Activated naive CD4-positive, alpha-beta T cell treated with anti-CD3 and anti-CD28 coated beads for 36 hours (primary cell): ENCODE measurements around the gene COL26A1. TPM values are rescaled to one million over a fixed set of nuclear protein-coding genes. Genes with fewer than 3 reads are reported as not detected.
A peak's percentile ranks its signal among the peaks of the same experiment; 100 is the strongest.
"Not testable (repeated sequence)": the region's sequence is repeated elsewhere in the genome, so short reads cannot be mapped to it uniquely, and the experiment has no call there.

Experiments
- CTCF ChIA-PET: fragments of 350-600 bp; sonication (Branson Sonifier 250); formaldehyde crosslinking; loops from one replicate; lab custom pipeline; 2021; ENCODE audit warnings: antibody characterized with exemption; lab: Charles Lee
- DNase-seq: peaks from one replicate; pipeline ENCODE4 v3.0.0-alpha.2; 2020
- H3K27ac Mint-ChIP-seq: one replicate; pipeline ENCODE4 v1.8.0; 2021; ENCODE audit warnings: mild to moderate bottlenecking, mixed read lengths
- H3K27me3 Mint-ChIP-seq: one replicate; pipeline ENCODE4 v1.8.0; 2021; ENCODE audit warnings: low read depth, mixed read lengths
- H3K36me3 Mint-ChIP-seq: one replicate; pipeline ENCODE4 v1.8.0; 2021; ENCODE audit warnings: low read depth, mixed read lengths
- H3K4me1 Mint-ChIP-seq: one replicate; pipeline ENCODE4 v1.8.0; 2021; ENCODE audit warnings: low read depth, mixed read lengths
- H3K4me3 Mint-ChIP-seq: one replicate; pipeline ENCODE4 v1.8.0; 2021; ENCODE audit warnings: mild to moderate bottlenecking, moderate library complexity, mixed read lengths
- H3K9me3 Mint-ChIP-seq: one replicate; pipeline ENCODE4 v1.8.0; 2021; ENCODE audit warnings: mixed read lengths
- intact Hi-C: fragments of 100-400 bp; cut with micrococcal nuclease; formaldehyde crosslinking; loops from one replicate; pipeline ENCODE4 v1.15.1; 2023
- total RNA-seq, 2 experiments: library from RNA; stranded (reverse); gene quantifications; one replicate each; pipeline ENCODE4 v1.2.3, GENCODE V29; 2021

Gene COL26A1
- total RNA-seq, 2 experiments from 2014 or later = not detected

DNA sequence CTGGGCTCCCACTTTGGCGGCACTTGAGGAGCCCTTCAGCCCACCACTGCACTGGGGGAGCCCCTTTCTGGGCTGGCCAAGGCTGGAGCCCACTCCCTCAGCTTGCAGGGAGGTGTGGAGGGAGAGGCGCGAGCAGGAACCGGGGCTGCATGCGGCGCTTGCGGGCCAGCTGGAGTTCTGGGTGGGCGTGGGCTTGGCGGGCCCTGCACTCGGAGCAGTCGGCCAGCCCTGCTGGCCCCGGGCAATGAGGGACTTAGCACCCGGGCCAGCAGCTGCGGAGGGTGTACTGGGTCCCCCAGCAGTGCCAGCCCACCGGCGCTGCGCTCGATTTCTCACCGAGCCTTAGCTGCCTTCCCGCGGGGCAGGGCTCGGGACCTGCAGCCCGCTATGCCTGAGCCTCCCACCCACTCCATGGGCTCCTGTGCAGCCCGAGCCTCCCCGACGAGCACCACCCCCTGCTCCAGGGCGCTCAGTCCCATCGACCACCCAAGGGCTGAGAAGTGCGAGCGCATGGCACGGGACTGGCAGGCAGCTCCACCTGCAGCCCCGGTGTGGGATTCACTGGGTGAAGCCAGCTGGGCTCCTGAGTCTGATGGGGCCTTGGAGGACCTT lies 14.1 kb upstream of the COL26A1 start:
- CTCF ChIA-PET = interaction anchor here (1.6 kb wide), 1 partner anchor 66 kb away, joined by 4 read pairs; no protein-coding TSS in a partner anchor
- DNase-seq, H3K4me1 Mint-ChIP-seq, H3K36me3 Mint-ChIP-seq, H3K27ac Mint-ChIP-seq, H3K4me3 Mint-ChIP-seq, intact Hi-C loops, H3K27me3 Mint-ChIP-seq, H3K9me3 Mint-ChIP-seq: not testable (repeated sequence)

DNA sequence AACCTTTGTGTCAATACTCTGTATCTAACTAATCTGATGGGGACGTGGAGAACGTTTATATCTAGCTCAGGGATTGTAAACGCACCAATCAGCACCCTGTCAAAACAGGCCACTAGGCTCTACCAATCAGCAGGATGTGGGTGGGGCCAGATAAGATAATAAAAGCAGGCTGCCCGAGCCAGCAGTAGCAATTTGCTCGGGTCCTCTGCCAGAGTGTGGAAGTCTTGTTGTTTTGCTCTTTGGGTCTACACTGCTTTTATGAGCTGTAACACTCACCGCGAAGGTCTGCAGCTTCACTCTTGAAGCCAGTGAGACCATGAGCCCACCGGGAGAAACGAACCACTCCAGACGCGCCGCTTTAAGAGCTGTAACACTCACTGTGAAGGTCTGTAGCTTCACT lies 13.4 kb upstream of the COL26A1 start:
- H3K27ac Mint-ChIP-seq, intact Hi-C loops, H3K27me3 Mint-ChIP-seq, H3K4me1 Mint-ChIP-seq, H3K9me3 Mint-ChIP-seq, H3K4me3 Mint-ChIP-seq, DNase-seq, H3K36me3 Mint-ChIP-seq: not testable (repeated sequence)
- CTCF ChIA-PET = interaction anchor here (0.6 to 0.9 kb wide), 2 partner anchors 62 to 159 kb away, joined by 3 to 4 read pairs; no protein-coding TSS in a partner anchor

- Mint-ChIP-seq H3K36me3 (no peaks in the 10 kb centered on the region), H3K27ac (no peak overlapping the region), H3K4me1 (peaks cover 8% of the 10 kb centered on the region), H3K9me3 (no peaks in the 10 kb centered on the region), H3K27me3 (peaks cover 2% of the 10 kb centered on the region), H3K4me3 (no peak overlapping the region)
- no peak for DNase-seq
- intact Hi-C loops = no loop called here
- CTCF ChIA-PET = interaction anchor here (0.6 to 1.3 kb wide), 2 partner anchors 38 to 45 kb away, joined by 3 read pairs; no protein-coding TSS in a partner anchor
Measured at GRCh38 chr7:101352920-101353308, 9.8 kb upstream of the COL26A1 start.

DNA sequence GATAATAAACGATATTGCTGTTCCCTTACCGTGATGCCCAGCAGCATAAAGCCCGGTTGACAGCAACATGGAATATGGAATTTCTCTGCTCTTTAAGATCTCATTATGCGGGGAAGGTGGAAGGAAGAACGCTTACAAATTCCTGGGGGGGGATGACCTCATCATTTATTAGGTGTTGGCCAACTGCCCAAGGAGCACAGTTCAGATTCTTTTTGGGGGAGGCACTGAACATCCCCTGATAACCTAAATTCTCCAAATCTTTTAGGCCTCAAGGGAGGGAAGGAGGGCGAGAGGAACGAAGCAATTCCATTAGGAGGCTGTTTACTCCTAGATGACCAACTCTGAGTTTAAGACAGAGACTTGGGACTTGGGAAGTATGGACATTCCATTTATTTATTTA lies 5.2 kb upstream of the COL26A1 start:
- H3K36me3 Mint-ChIP-seq = no peaks in the 10 kb centered on the region
- DNase-seq = no peak
- H3K4me1 Mint-ChIP-seq = peaks cover 7% of the 10 kb centered on the region
- intact Hi-C loops = no loop called here
- CTCF ChIA-PET = no interaction called here
- peaks cover 12% of the 10 kb centered on the region for H3K27me3 Mint-ChIP-seq
- H3K4me3 Mint-ChIP-seq = no peak overlapping the region
- no peaks in the 10 kb centered on the region for H3K9me3 Mint-ChIP-seq
- no peak overlapping the region for H3K27ac Mint-ChIP-seq

DNA sequence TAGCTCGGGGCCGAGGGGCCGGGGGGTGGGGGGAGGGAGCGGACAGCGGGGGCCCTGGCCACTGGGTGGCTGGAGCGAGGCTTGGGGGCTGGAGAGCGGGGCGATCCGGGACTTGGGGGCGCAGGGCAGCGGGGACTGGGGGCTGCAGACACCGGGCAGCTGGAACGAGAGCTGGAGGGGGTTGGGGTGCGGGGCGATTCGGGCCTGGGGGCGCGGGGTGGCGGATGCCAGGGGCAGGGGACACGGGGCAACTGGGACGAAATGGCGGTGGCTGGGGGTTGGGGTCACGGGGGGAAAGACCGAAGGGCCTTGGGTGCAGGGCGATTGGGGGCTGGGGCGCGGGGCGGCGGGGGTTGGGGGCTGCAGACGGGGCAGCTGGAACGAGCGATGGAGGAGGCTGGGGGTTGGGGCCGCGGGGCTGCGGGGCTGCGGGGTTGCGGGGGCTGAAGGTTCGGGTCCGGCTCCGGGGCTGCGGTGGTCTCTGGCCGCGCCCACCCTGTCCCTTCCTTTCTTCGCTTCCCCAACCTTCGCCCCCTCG lies 590 bp downstream of the COL26A1 start:
- Mint-ChIP-seq H3K9me3 (no peaks in the 10 kb centered on the region), H3K36me3 (no peaks in the 10 kb centered on the region), H3K27ac (no peak overlapping the region), H3K4me1 (peaks cover 3% of the 10 kb centered on the region), H3K4me3 (no peak overlapping the region), H3K27me3 (peaks cover 12% of the 10 kb centered on the region)
- intact Hi-C loops = loop anchor here (1.0 kb wide), 1 partner anchor 77 kb away; no protein-coding TSS in a partner anchor
- no peak for DNase-seq
- CTCF ChIA-PET = interaction anchor here (0.6 to 2.9 kb wide), 8 partner anchors 23 to 146 kb away, joined by 3 to 19 read pairs (median 4); no protein-coding TSS in a partner anchor

DNA sequence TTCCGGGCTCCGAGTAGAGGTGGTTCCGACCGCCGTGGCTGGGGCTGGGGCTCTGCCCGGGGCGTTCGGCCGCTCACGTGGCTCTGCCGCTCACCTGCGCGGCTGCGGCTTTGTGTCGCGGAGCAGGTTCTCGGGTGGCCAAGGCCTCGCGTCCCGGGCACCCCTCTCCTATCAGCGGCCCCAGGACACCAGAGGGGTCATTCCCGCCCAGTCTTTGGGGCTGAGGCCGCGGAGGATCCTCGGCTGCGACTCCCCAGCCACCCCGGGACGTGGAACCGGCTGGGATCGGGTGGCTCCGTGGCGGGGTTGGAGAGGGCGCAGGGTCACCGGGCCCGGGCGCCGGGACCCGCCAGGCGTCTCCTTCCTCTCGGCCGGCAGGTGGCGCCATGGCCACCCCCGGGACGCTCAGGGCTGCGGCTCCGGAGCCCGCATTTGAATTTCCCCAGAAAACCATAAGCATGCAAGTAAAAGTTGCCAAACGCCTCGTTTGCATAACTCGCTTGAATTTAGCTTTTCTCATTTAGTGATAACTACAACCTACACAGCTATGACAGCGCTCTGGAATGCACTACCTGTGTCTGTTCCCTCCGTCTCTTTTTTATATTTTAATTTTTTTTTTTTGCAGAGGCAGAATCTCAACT lies 1.2 kb downstream of the COL26A1 start:
- DNase-seq = peak; percentile 76
- Mint-ChIP-seq H3K27ac (no peak overlapping the region), H3K27me3 (peaks cover 12% of the 10 kb centered on the region)

GRCh38 chr7:101365956-101366355 lies 3.3 kb downstream of the COL26A1 start:
- intact Hi-C loops = no loop called here
- Mint-ChIP-seq H3K4me3 (no peak overlapping the region), H3K4me1 (peaks cover 9% of the 10 kb centered on the region), H3K9me3 (no peaks in the 10 kb centered on the region), H3K27me3 (peaks cover 8% of the 10 kb centered on the region), H3K27ac (no peak overlapping the region), H3K36me3 (no peaks in the 10 kb centered on the region)
- DNase-seq = no peak
- CTCF ChIA-PET = interaction anchor here (0.7 to 2.6 kb wide), 3 partner anchors 9 to 75 kb away, joined by 3 to 17 read pairs (median 5); no protein-coding TSS in a partner anchor

More for the DNA sequence above, 1.2 kb downstream of the COL26A1 start:
- intact Hi-C loops = loop anchor here (1.0 kb wide), 3 partner anchors 47 to 143 kb away; no protein-coding TSS in a partner anchor
- no peaks in the 10 kb centered on the region for H3K36me3 Mint-ChIP-seq
- H3K9me3 Mint-ChIP-seq = no peaks in the 10 kb centered on the region
- H3K4me1 Mint-ChIP-seq = peaks cover 3% of the 10 kb centered on the region
- CTCF ChIA-PET = interaction anchor here (0.7 to 2.9 kb wide), 23 partner anchors 9 to 175 kb away, joined by 3 to 26 read pairs (median 4); no protein-coding TSS in a partner anchor
- no peak overlapping the region for H3K4me3 Mint-ChIP-seq

- intact Hi-C loops = no loop called here
- Mint-ChIP-seq H3K9me3 (no peaks in the 10 kb centered on the region), H3K4me1 (peaks cover 6% of the 10 kb centered on the region), H3K27ac (no peak overlapping the region), H3K27me3 (no peaks in the 10 kb centered on the region), H3K36me3 (no peaks in the 10 kb centered on the region), H3K4me3 (no peak overlapping the region)
- CTCF ChIA-PET = interaction anchor here (0.7 to 1.0 kb wide), 3 partner anchors 43 to 141 kb away, joined by 3 to 6 read pairs (median 3); no protein-coding TSS in a partner anchor
- no peak for DNase-seq
Measured at GRCh38 chr7:101367676-101368075, 5.0 kb downstream of the COL26A1 start.

DNA sequence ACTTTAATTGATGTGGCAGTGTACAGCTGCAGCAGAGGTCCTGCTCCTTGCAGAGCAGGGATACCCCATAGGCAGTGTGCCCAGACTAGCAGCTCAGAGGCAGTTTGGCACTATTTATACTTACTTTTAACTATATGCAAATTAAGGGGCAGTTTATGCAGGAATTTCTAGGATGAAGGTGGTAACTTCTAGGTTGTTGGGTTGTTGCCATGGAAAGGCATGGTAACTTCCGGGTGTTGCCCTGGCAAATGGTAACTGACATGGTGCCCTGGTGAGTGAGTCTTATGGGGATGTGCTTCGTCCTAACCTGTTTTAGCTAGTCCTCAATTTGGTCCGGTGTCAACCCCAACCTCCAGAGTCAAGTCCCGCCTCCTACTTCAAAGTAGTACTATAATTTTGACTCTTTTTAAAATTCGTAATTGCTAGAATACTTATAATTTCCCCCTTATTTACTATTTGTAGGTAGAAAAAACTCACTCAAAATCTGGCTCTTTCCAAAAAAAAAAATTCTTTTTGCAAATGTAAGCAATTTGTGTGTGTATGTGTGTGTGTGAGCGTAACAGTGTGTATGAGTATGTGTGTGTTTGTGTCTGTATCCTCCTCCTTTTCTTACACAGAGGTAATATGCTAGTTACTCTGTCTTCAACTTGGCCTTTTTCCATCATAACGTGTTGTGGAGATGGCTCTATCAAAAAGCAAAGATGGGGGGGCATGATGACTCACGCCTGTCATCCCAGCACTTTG lies 5.9 kb downstream of the COL26A1 start:
- DNase-seq = no peak
- intact Hi-C loops = no loop called here
- CTCF ChIA-PET = interaction anchor here (0.7 to 1.0 kb wide), 2 partner anchors 42 to 140 kb away, joined by 3 to 6 read pairs; no protein-coding TSS in a partner anchor
- Mint-ChIP-seq H3K9me3 (no peaks in the 10 kb centered on the region), H3K27me3 (no peaks in the 10 kb centered on the region), H3K4me3 (no peak overlapping the region), H3K27ac (no peak overlapping the region), H3K36me3 (no peaks in the 10 kb centered on the region), H3K4me1 (peaks cover 6% of the 10 kb centered on the region)

- H3K27me3 Mint-ChIP-seq = no peaks in the 10 kb centered on the region
- intact Hi-C loops = no loop called here
- no peak for DNase-seq
- CTCF ChIA-PET = interaction anchor here (0.9 kb wide), 1 partner anchor 44 kb away, joined by 3 read pairs; no protein-coding TSS in a partner anchor
- H3K9me3 Mint-ChIP-seq = no peaks in the 10 kb centered on the region
- H3K36me3 Mint-ChIP-seq = no peaks in the 10 kb centered on the region
- H3K4me1 Mint-ChIP-seq = peaks cover 6% of the 10 kb centered on the region
- H3K4me3 Mint-ChIP-seq = no peak overlapping the region
- no peak overlapping the region for H3K27ac Mint-ChIP-seq
Measured at GRCh38 chr7:101370836-101371235, 8.2 kb downstream of the COL26A1 start.

- intact Hi-C loops = no loop called here
- DNase-seq = no peak
- Mint-ChIP-seq H3K4me1 (peaks cover 6% of the 10 kb centered on the region), H3K27ac (no peak overlapping the region), H3K4me3 (no peak overlapping the region), H3K9me3 (no peaks in the 10 kb centered on the region), H3K36me3 (no peaks in the 10 kb centered on the region), H3K27me3 (no peaks in the 10 kb centered on the region)
- CTCF ChIA-PET = interaction anchor here (0.6 to 2.8 kb wide), 2 partner anchors 8 to 9 kb away, joined by 3 to 11 read pairs; no protein-coding TSS in a partner anchor
Measured at GRCh38 chr7:101373812-101374614, 11.3 kb downstream of the COL26A1 start.
